Liver (tissue), 9 donors: ENCODE measurements around the gene ZFYVE19. TPM values are rescaled to one million over a fixed set of nuclear protein-coding genes. Genes with fewer than 3 reads are reported as not detected.

Experiments
- DNase-seq: peaks from one replicate; pipeline ENCODE4 v3.0.0-alpha.2; 2017; ENCODE audit warnings: low spot score
- H3K27ac ChIP-seq, 2 donors: one replicate each; pipeline ENCODE4 v1.7.0; 2013; ENCODE audit warnings: inconsistent platforms in 2 of 2, low read length in 2 of 2, control low read depth in 1 of 2, low read depth in 1 of 2, mild to moderate bottlenecking in 1 of 2
- H3K27me3 ChIP-seq, 4 donors: one replicate each; pipeline versions ENCODE4 v1.6.1 to v1.7.0; 2013; ENCODE audit warnings: low read length in 3 of 4, inconsistent platforms in 1 of 4, mild to moderate bottlenecking in 1 of 4, moderate library complexity in 1 of 4; ENCODE audit not compliant: control insufficient read depth in 4 of 4, insufficient read depth in 4 of 4
- H3K36me3 ChIP-seq, 4 donors: one replicate each; pipeline versions ENCODE4 v1.6.1 to v1.7.0; 2013; ENCODE audit warnings: low read length in 3 of 4, mild to moderate bottlenecking in 3 of 4, low read depth in 1 of 4, moderate library complexity in 1 of 4; ENCODE audit not compliant: control insufficient read depth in 4 of 4, insufficient read depth in 3 of 4
- H3K4me1 ChIP-seq, 4 donors: one replicate each; pipeline versions ENCODE4 v1.6.1 to v1.7.0; 2013; ENCODE audit warnings: low read length in 3 of 4, mild to moderate bottlenecking in 3 of 4, moderate library complexity in 1 of 4; ENCODE audit not compliant: control insufficient read depth in 4 of 4, insufficient read depth in 4 of 4
- H3K4me3 ChIP-seq, 3 donors: one replicate each; pipeline versions ENCODE4 v1.6.1 to v1.7.0; 2013; ENCODE audit warnings: low read length in 3 of 3, control low read depth in 1 of 3, low read depth in 1 of 3, mild to moderate bottlenecking in 1 of 3
- H3K9ac ChIP-seq, 2 donors: one replicate each; pipeline ENCODE4 v1.7.0; 2013; ENCODE audit warnings: low read length in 2 of 2, mild to moderate bottlenecking in 2 of 2, moderate library complexity in 2 of 2, control low read depth in 1 of 2, low read depth in 1 of 2
- H3K9me3 ChIP-seq, 4 donors: one replicate each; pipeline versions ENCODE4 v1.6.1 to v1.7.0; 2013; ENCODE audit warnings: low read length in 3 of 4; ENCODE audit not compliant: control insufficient read depth in 4 of 4
- ATF3 ChIP-seq: IDR thresholded peaks from 2 replicates; pipeline ENCODE4 v1.6.1; 2016; ENCODE audit warnings: antibody characterized with exemption
- CTCF ChIP-seq: fragments of 150-350 bp; IDR thresholded peaks from 2 replicates; pipeline ENCODE4 v1.5.1; 2017; ENCODE audit warnings: improper control_type of control experiment, low read depth, low read length; ENCODE audit not compliant: missing input control
- EGR1 ChIP-seq, 2 donors: IDR thresholded peaks; 2 replicates each; pipeline ENCODE4 v1.6.1; 2016 to 2018; ENCODE audit warnings: antibody characterized with exemption in 2 of 2, low read depth in 2 of 2
- FOXA1 ChIP-seq: IDR thresholded peaks from 2 replicates; pipeline ENCODE4 v1.6.1; 2016; ENCODE audit warnings: antibody characterized with exemption
- FOXA2 ChIP-seq: IDR thresholded peaks from 2 replicates; pipeline ENCODE4 v1.6.1; 2016; ENCODE audit warnings: antibody characterized with exemption
- GABPA ChIP-seq, 2 donors: IDR thresholded peaks in 1 of 2; conservative IDR thresholded peaks in 1 of 2; 2 replicates each; pipeline ENCODE4 v1.6.1; 2016; ENCODE audit warnings: antibody characterized with exemption in 2 of 2, mild to moderate bottlenecking in 1 of 2, moderate library complexity in 1 of 2
- HNF4A ChIP-seq, 2 donors: conservative IDR thresholded peaks; 2 replicates each; pipeline ENCODE4 v1.6.1; 2016; ENCODE audit warnings: antibody characterized with exemption in 2 of 2, mild to moderate bottlenecking in 2 of 2
- HNF4G ChIP-seq: IDR thresholded peaks from 2 replicates; pipeline ENCODE4 v1.6.1; 2016; ENCODE audit warnings: antibody characterized with exemption
- JUND ChIP-seq, 2 donors: IDR thresholded peaks; 2 replicates each; pipeline ENCODE4 v1.6.1; 2016; ENCODE audit warnings: antibody characterized with exemption in 2 of 2
- MAX ChIP-seq: IDR thresholded peaks from 2 replicates; pipeline ENCODE4 v1.6.1; 2016; ENCODE audit warnings: antibody characterized with exemption
- NR2F2 ChIP-seq: IDR thresholded peaks from 2 replicates; pipeline ENCODE4 v1.6.1; 2016; ENCODE audit warnings: antibody characterized with exemption
- RAD21 ChIP-seq, 2 donors: IDR thresholded peaks; 2 replicates each; pipeline ENCODE4 v1.6.1; 2016; ENCODE audit warnings: antibody characterized with exemption in 2 of 2, mild to moderate bottlenecking in 2 of 2
- REST ChIP-seq: IDR thresholded peaks from 2 replicates; pipeline ENCODE4 v1.6.1; 2016; ENCODE audit warnings: antibody characterized with exemption, mild to moderate bottlenecking
- RXRA ChIP-seq, 2 donors: IDR thresholded peaks; 2 replicates each; pipeline ENCODE4 v1.6.1; 2017 to 2018; ENCODE audit warnings: antibody characterized with exemption in 2 of 2, mild to moderate bottlenecking in 1 of 2
- SP1 ChIP-seq: IDR thresholded peaks from 2 replicates; pipeline ENCODE4 v1.6.1; 2018; ENCODE audit warnings: antibody characterized with exemption, mild to moderate bottlenecking
- TAF1 ChIP-seq: conservative IDR thresholded peaks from 2 replicates; pipeline ENCODE4 v1.6.1; 2016; ENCODE audit warnings: antibody characterized with exemption, mild to moderate bottlenecking
- YY1 ChIP-seq: IDR thresholded peaks from 2 replicates; pipeline ENCODE4 v1.6.1; 2016; ENCODE audit warnings: antibody characterized with exemption, mild to moderate bottlenecking
- WGBS: extraction: QIAGEN DNeasy Blood & Tissue Kit; methylation state at CpG from one replicate; pipeline ENCODE4 v1.1.7; 2013; 5-methylcytosine and 5-hydroxymethylcytosine counted together
- polyA plus RNA-seq, 2 donors: library from polyadenylated mRNA; stranded (reverse) in 1 of 2; unstranded in 1 of 2; fragments of 200-250 nt in 1 of 2; fragments of >200 nt in 1 of 2; fragmentation: Nextera tagmentation in 1 of 2; extraction: Ambion mirVana in 1 of 2; gene quantifications; one replicate each; pipeline versions ENCODE4 v1.2.1 to v1.2.3, GENCODE V29; 2013 to 2015
- total RNA-seq, 2 donors: library from RNA; depleted of rRNA; stranded (reverse); fragments of >200 nt; gene quantifications; one replicate each; pipeline ENCODE4 v1.2.3, GENCODE V29; 2014
- TF ChIP-seq, protein P1 (sequence below): IDR thresholded peaks from 2 replicates; pipeline ENCODE4 v1.6.1; 2016; ENCODE audit warnings: antibody characterized with exemption
- donor health status: healthy.
- donor health status: healthy.
- donor health status: healthy.
- donor health status: healthy.
- donor health status: healthy.

The ZFYVE19 gene
- total and polyA plus RNA-seq, 4 donors: 10.4 to 41.2 (median 19.7) TPM

- TF ChIP-seq TAF1 (no peak), ATF3 (no peak), EGR1 (IDR thresholded peaks at IDR 0.05; ENCODE audit: low read depth in 2 of 2) (no peak), YY1 (no peak), HNF4A (conservative IDR thresholded peaks at IDR 0.05) (no peak), RXRA (IDR thresholded peaks at IDR 0.05) (no peak), SP1 (no peak), CTCF (no peak), MAX (no peak), NR2F2 (no peak), RAD21 (IDR thresholded peaks at IDR 0.05) (no peak), REST (no peak), FOXA2 (no peak), JUND (IDR thresholded peaks at IDR 0.05) (no peak), HNF4G (no peak), FOXA1 (no peak), GABPA (IDR thresholded peaks at IDR 0.05 in 1 of 2, conservative IDR thresholded peaks at IDR 0.05 in 1 of 2) (no peak)
- TF ChIP-seq, protein P1, sequence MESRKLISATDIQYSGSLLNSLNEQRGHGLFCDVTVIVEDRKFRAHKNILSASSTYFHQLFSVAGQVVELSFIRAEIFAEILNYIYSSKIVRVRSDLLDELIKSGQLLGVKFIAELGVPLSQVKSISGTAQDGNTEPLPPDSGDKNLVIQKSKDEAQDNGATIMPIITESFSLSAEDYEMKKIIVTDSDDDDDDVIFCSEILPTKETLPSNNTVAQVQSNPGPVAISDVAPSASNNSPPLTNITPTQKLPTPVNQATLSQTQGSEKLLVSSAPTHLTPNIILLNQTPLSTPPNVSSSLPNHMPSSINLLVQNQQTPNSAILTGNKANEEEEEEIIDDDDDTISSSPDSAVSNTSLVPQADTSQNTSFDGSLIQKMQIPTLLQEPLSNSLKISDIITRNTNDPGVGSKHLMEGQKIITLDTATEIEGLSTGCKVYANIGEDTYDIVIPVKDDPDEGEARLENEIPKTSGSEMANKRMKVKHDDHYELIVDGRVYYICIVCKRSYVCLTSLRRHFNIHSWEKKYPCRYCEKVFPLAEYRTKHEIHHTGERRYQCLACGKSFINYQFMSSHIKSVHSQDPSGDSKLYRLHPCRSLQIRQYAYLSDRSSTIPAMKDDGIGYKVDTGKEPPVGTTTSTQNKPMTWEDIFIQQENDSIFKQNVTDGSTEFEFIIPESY: no peak
- no peaks in the 10 kb centered on the region for H3K27me3 ChIP-seq
- no peak overlapping the region for H3K4me3 ChIP-seq
- DNase-seq: no peak
- no peak overlapping the region for H3K27ac ChIP-seq
- WGBS: 96% methylated on average over 5 of the region's 5 CpGs
- H3K4me1 ChIP-seq: peaks cover 0 to 18% (median 10%) of the 10 kb centered on the region in 4 donors
- H3K36me3 ChIP-seq: no peaks in the 10 kb centered on the region
- no peak overlapping the region for H3K9ac ChIP-seq
- H3K9me3 ChIP-seq: no peaks in the 10 kb centered on the region
Observed at GRCh38 chr15:40759961-40760360, 46.9 kb upstream of the ZFYVE19 start.
